ENCODE results near the gene CCDC171. TPM values are rescaled to one million over a fixed set of nuclear protein-coding genes. Genes with fewer than 3 reads are reported as not detected.

Gene CCDC171
- total RNA-seq, 1 experiment from 2014 or later: 1.6 TPM

DNA sequence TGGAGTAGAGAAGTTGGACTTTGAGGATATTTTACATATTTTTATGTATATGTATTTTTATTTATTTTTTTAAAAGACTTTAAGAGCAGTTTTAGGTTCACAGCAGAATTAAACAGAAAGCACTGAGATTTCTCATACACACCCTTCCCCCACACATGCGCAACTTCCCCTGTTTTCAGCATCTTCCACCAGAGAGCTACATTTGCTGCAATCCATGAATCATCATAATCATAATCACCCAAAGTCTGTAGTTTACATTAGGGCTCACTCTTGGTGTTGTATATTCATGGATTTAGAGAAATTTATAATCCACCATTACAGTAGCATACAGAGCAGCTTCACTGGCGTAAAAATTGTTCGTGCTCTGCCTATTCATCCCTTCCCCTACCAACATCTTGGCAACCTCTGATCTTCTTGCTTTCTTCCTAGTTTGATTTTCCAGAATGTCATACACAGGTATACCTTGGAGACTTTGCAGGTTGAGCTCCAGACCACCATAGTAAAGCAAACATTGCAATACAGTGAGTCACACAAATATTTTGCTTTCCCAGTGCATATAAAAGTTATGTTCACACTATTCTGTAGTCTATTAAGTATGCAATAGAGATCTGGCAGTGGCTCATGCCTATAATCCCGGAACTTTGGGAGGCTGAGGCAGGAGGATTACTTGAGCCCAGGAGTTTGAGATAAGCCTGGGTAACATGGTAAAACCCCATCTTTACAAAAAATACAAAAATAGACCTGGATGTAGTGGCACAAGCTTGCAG is 9.6 kb upstream of the CCDC171 start:
- CTCF ChIA-PET: no interaction called here

GRCh38 chr9:15549611-15550010 is 3.2 kb upstream of the CCDC171 start:
- TF ChIP-seq, protein P1, sequence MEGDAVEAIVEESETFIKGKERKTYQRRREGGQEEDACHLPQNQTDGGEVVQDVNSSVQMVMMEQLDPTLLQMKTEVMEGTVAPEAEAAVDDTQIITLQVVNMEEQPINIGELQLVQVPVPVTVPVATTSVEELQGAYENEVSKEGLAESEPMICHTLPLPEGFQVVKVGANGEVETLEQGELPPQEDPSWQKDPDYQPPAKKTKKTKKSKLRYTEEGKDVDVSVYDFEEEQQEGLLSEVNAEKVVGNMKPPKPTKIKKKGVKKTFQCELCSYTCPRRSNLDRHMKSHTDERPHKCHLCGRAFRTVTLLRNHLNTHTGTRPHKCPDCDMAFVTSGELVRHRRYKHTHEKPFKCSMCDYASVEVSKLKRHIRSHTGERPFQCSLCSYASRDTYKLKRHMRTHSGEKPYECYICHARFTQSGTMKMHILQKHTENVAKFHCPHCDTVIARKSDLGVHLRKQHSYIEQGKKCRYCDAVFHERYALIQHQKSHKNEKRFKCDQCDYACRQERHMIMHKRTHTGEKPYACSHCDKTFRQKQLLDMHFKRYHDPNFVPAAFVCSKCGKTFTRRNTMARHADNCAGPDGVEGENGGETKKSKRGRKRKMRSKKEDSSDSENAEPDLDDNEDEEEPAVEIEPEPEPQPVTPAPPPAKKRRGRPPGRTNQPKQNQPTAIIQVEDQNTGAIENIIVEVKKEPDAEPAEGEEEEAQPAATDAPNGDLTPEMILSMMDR (IDR thresholded peaks at IDR 0.05; ENCODE audit: insufficient read depth in 1 of 2, low read depth in 1 of 2, low read length in 1 of 2, severe bottlenecking in 1 of 2, unreplicated experiment in 1 of 2): no peak
- Mint-ChIP-seq H3K36me3 (ENCODE audit: insufficient read depth, unreplicated experiment) (peaks cover 9% of the 10 kb centered on the region), H3K27me3 (ENCODE audit: insufficient read depth, unreplicated experiment) (peaks cover 4% of the 10 kb centered on the region), H3K27ac (ENCODE audit: unreplicated experiment) (no peak overlapping the region), H3K4me1 (ENCODE audit: low read depth, unreplicated experiment) (no peaks in the 10 kb centered on the region), H3K9me3 (ENCODE audit: unreplicated experiment) (no peaks in the 10 kb centered on the region), H3K4me3 (ENCODE audit: unreplicated experiment) (no peak overlapping the region)
- Histone ChIP-seq H3K4me3 (ENCODE audit: low read depth, low read length) (no peak overlapping the region), H3K27me3 (replicated peaks; ENCODE audit: control insufficient read depth, insufficient read depth, low read length) (no peaks in the 10 kb centered on the region), H3K4me1 (0 out of 2 replicates have a peak, but pooled peaks cover 3% of the 10 kb centered on the region), H3K36me3 (ENCODE audit: control insufficient read depth, insufficient read depth, low read length) (no peaks in the 10 kb centered on the region), H3K9me3 (no peaks in the 10 kb centered on the region)
- BruUV-seq (replicated peaks): no TSS peak
- no peak for DNase-seq
- ChIA-PET POLR2A (interaction anchor here (0.9 kb wide), 1 partner anchor 73 kb away, joined by 3 read pairs; no protein-coding TSS in a partner anchor), CTCF (no interaction called here)
- intact Hi-C loops (cut with micrococcal nuclease; ENCODE audit: unreplicated experiment): no loop called here

More for the DNA sequence above, 9.6 kb upstream of the CCDC171 start:
- H3K27me3 ChIP-seq (replicated peaks; ENCODE audit: control insufficient read depth, insufficient read depth, low read length): no peaks in the 10 kb centered on the region
- DNase-seq: no peak
- no peaks in the 10 kb centered on the region for H3K4me1 ChIP-seq
- no peak overlapping the region for H3K27ac Mint-ChIP-seq (ENCODE audit: unreplicated experiment)
- H3K4me1 Mint-ChIP-seq (ENCODE audit: low read depth, unreplicated experiment): no peaks in the 10 kb centered on the region
- BruUV-seq (replicated peaks): no TSS peak
- POLR2A ChIA-PET: no interaction called here
- H3K27me3 Mint-ChIP-seq (ENCODE audit: insufficient read depth, unreplicated experiment): no peaks in the 10 kb centered on the region
- intact Hi-C loops (cut with micrococcal nuclease; ENCODE audit: unreplicated experiment): no loop called here
- H3K9me3 Mint-ChIP-seq (ENCODE audit: unreplicated experiment): no peaks in the 10 kb centered on the region
- H3K4me3 Mint-ChIP-seq (ENCODE audit: unreplicated experiment): no peak overlapping the region
- TF ChIP-seq, protein P1 (IDR thresholded peaks at IDR 0.05; ENCODE audit: insufficient read depth in 1 of 2, low read depth in 1 of 2, low read length in 1 of 2, severe bottlenecking in 1 of 2, unreplicated experiment in 1 of 2): no peak
- no peaks in the 10 kb centered on the region for H3K9me3 ChIP-seq
- H3K36me3 ChIP-seq (ENCODE audit: control insufficient read depth, insufficient read depth, low read length): no peaks in the 10 kb centered on the region
- H3K4me3 ChIP-seq (ENCODE audit: low read depth, low read length): no peak overlapping the region
- no peaks in the 10 kb centered on the region for H3K36me3 Mint-ChIP-seq (ENCODE audit: insufficient read depth, unreplicated experiment)

- H3K36me3 ChIP-seq (ENCODE audit: control insufficient read depth, insufficient read depth, low read length): no peaks in the 10 kb centered on the region
- H3K4me1 ChIP-seq: 0 out of 2 replicates have a peak, but pooled peaks cover 3% of the 10 kb centered on the region
- no peaks in the 10 kb centered on the region for H3K27me3 ChIP-seq (replicated peaks; ENCODE audit: control insufficient read depth, insufficient read depth, low read length)
- H3K9me3 ChIP-seq: no peaks in the 10 kb centered on the region
- no peak for DNase-seq
- peak overlapping the region; percentile 63 for H3K4me3 ChIP-seq (ENCODE audit: low read depth, low read length)
- Mint-ChIP-seq H3K9me3 (ENCODE audit: unreplicated experiment) (no peaks in the 10 kb centered on the region), H3K27ac (ENCODE audit: unreplicated experiment) (no peak overlapping the region), H3K27me3 (ENCODE audit: insufficient read depth, unreplicated experiment) (peaks cover 4% of the 10 kb centered on the region), H3K4me3 (ENCODE audit: unreplicated experiment) (peak overlapping the region; percentile 92), H3K4me1 (ENCODE audit: low read depth, unreplicated experiment) (no peaks in the 10 kb centered on the region), H3K36me3 (ENCODE audit: insufficient read depth, unreplicated experiment) (peaks cover 9% of the 10 kb centered on the region)
- TF ChIP-seq, protein P1 (IDR thresholded peaks at IDR 0.05; ENCODE audit: insufficient read depth in 1 of 2, low read depth in 1 of 2, low read length in 1 of 2, severe bottlenecking in 1 of 2, unreplicated experiment in 1 of 2): no peak
- ChIA-PET CTCF (no interaction called here), POLR2A (interaction anchor here (1.6 kb wide), 1 partner anchor 42 kb away, joined by 6 read pairs; the partner anchor contains the start of gene PSIP1)
- intact Hi-C loops (cut with micrococcal nuclease; ENCODE audit: unreplicated experiment): loop anchor here (2.0 kb wide), 1 partner anchor 131 kb away; the partner anchor contains the start of gene SNAPC3
- no TSS peak for BruUV-seq (replicated peaks)
These were observed 670 bp downstream of the CCDC171 start for GRCh38 chr9:15553528-15553898.
